ENCODE measurements around the gene FGFR3. TPM values are rescaled to one million over a fixed set of nuclear protein-coding genes. Genes with fewer than 3 reads are reported as not detected.

FGFR3 gene
- total RNA-seq, 1 experiment from 2014 or later = 34.3 TPM

GRCh38 chr4:1753294-1753696 is 39.8 kb upstream of the FGFR3 start:
- no TSS peak for BruUV-seq (replicated peaks)
- Mint-ChIP-seq H3K4me3 (ENCODE audit: low read depth, unreplicated experiment) (no peak overlapping the region), H3K27me3 (ENCODE audit: unreplicated experiment) (no peaks in the 10 kb centered on the region), H3K9me3 (ENCODE audit: low read depth, unreplicated experiment) (no peaks in the 10 kb centered on the region), H3K4me1 (ENCODE audit: low read depth, unreplicated experiment) (no peaks in the 10 kb centered on the region), H3K27ac (ENCODE audit: unreplicated experiment) (no peak overlapping the region), H3K36me3 (ENCODE audit: insufficient read depth, unreplicated experiment) (peaks cover 5% of the 10 kb centered on the region)
- intact Hi-C loops (cut with micrococcal nuclease; ENCODE audit: unreplicated experiment) = no loop called here
- CTCF ChIA-PET = interaction anchor here (0.6 kb wide), 1 partner anchor 59 kb away, joined by 9 read pairs; no protein-coding TSS in a partner anchor
- TF ChIP-seq CTCF (IDR thresholded peaks at IDR 0.05; ENCODE audit: unreplicated experiment) = no peak
- DNase-seq = no peak

GRCh38 chr4:1753697-1754311 is 39.3 kb upstream of the FGFR3 start:
- CTCF ChIA-PET = interaction anchor here (0.6 to 0.7 kb wide), 3 partner anchors 14 to 59 kb away, joined by 5 to 9 read pairs (median 8); no protein-coding TSS in a partner anchor
- Mint-ChIP-seq H3K4me3 (ENCODE audit: low read depth, unreplicated experiment) (no peak overlapping the region), H3K4me1 (ENCODE audit: low read depth, unreplicated experiment) (no peaks in the 10 kb centered on the region), H3K36me3 (ENCODE audit: insufficient read depth, unreplicated experiment) (peaks cover 5% of the 10 kb centered on the region), H3K9me3 (ENCODE audit: low read depth, unreplicated experiment) (no peaks in the 10 kb centered on the region), H3K27me3 (ENCODE audit: unreplicated experiment) (no peaks in the 10 kb centered on the region), H3K27ac (ENCODE audit: unreplicated experiment) (no peak overlapping the region)
- peak; percentile 39 for DNase-seq
- TF ChIP-seq CTCF (IDR thresholded peaks at IDR 0.05; ENCODE audit: unreplicated experiment) = no peak
- no TSS peak for BruUV-seq (replicated peaks)
- intact Hi-C loops (cut with micrococcal nuclease; ENCODE audit: unreplicated experiment) = no loop called here

GRCh38 chr4:1754336-1754735 is 38.8 kb upstream of the FGFR3 start:
- H3K4me1 Mint-ChIP-seq (ENCODE audit: low read depth, unreplicated experiment) = no peaks in the 10 kb centered on the region
- no peak overlapping the region for H3K27ac Mint-ChIP-seq (ENCODE audit: unreplicated experiment)
- no peaks in the 10 kb centered on the region for H3K27me3 Mint-ChIP-seq (ENCODE audit: unreplicated experiment)
- intact Hi-C loops (cut with micrococcal nuclease; ENCODE audit: unreplicated experiment) = no loop called here
- H3K36me3 Mint-ChIP-seq (ENCODE audit: insufficient read depth, unreplicated experiment) = peaks cover 5% of the 10 kb centered on the region
- BruUV-seq (replicated peaks) = no TSS peak
- no peaks in the 10 kb centered on the region for H3K9me3 Mint-ChIP-seq (ENCODE audit: low read depth, unreplicated experiment)
- TF ChIP-seq CTCF (IDR thresholded peaks at IDR 0.05; ENCODE audit: unreplicated experiment) = no peak
- no peak overlapping the region for H3K4me3 Mint-ChIP-seq (ENCODE audit: low read depth, unreplicated experiment)
- CTCF ChIA-PET = interaction anchor here (0.7 kb wide), 2 partner anchors 13 to 50 kb away, joined by 5 to 8 read pairs; no protein-coding TSS in a partner anchor
- no peak for DNase-seq

- Mint-ChIP-seq H3K4me3 (ENCODE audit: low read depth, unreplicated experiment) (no peak overlapping the region), H3K9me3 (ENCODE audit: low read depth, unreplicated experiment) (no peaks in the 10 kb centered on the region), H3K4me1 (ENCODE audit: low read depth, unreplicated experiment) (no peaks in the 10 kb centered on the region), H3K27me3 (ENCODE audit: unreplicated experiment) (no peaks in the 10 kb centered on the region), H3K36me3 (ENCODE audit: insufficient read depth, unreplicated experiment) (peaks cover 5% of the 10 kb centered on the region), H3K27ac (ENCODE audit: unreplicated experiment) (no peak overlapping the region)
- no peak for TF ChIP-seq CTCF (IDR thresholded peaks at IDR 0.05; ENCODE audit: unreplicated experiment)
- CTCF ChIA-PET = interaction anchor here (1.0 kb wide), 1 partner anchor 54 kb away, joined by 3 read pairs; no protein-coding TSS in a partner anchor
- BruUV-seq (replicated peaks) = no TSS peak
- no peak for DNase-seq
- intact Hi-C loops (cut with micrococcal nuclease; ENCODE audit: unreplicated experiment) = no loop called here
These were observed 37.8 kb upstream of the FGFR3 start for GRCh38 chr4:1755297-1755696.

All from Calu3 (cell line).